ENCODE results near the gene CATSPER3.

DNA sequence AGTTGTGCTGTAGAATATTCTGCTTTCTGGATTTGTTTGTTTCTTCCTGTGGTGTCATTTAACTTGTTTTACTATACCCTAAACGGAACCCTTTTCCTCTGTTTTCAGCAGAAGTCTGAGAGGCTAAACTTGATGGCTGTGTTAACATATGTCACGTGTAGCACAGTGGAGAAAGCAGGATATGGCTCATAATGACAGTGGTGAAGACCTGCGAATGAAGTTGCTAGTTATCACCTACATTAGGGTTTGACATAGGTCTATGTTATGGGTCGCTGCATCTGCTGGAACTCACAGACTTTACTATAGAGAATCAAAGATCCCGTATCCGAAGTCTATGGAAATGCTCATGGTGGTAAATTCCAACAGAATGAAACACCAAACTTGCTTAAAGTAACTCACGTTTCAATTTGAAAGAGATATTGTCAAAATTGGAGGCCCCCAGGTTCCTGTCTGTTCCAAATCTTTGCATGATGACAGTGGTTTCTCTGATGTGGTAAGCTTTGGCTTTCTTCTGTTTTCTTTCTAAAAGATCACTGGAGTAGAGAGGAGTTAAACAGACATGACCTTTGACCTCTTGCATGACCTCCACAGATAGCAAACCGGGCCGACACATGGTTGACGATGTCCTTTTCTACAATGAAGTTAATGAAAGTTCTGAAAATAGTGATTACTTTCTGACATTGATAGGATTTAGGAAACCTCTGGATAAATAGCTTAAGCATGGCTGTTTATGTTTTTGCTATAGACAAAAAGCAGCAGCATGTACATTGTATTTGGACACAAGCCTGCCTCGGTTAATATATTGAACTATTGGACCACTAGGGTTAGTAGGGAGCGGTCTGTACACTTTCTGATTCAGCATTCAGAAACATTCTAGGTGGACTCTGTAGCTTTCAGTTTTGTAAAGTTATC, 3.1 kb upstream of the CATSPER3 start:
- TF ChIP-seq POLR2AphosphoS5 (IDR thresholded peaks at IDR 0.05; ENCODE audit: borderline replicate concordance, low read depth, low read length) (no peak), EZH2 (IDR thresholded peaks at IDR 0.05) (no peak)
